DMS114 treated with DMSO at 0.1 percent for 48 hours (cell line): ENCODE measurements around the gene MYOG.

Experiments used
- DNase-seq: peaks from one replicate; lab custom pipeline; 2025; ENCODE audit not compliant: unreplicated experiment; lab: John Stamatoyannopoulos, UW

Gene MYOG

DNA sequence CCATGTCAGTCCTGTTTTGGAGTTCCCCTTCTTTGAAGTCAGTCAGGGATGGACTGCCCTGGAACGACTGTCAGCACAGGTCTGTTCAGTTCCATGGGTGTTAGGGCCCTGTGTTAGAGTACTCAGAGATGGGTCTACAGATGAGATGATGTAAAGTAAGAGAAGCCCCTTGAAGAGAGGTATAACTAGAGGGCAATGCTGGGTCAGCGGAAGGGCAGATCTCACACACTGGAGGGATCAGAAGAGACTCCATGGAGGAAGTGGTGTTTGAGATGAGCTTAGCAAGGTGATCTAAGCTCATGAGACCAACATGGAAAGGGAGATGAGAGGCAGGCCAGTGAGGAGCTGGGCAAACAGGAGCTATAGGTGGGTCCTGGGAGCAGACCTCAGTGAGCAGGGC is 51.9 kb downstream of the MYOG start:
- no peak for DNase-seq

DNA sequence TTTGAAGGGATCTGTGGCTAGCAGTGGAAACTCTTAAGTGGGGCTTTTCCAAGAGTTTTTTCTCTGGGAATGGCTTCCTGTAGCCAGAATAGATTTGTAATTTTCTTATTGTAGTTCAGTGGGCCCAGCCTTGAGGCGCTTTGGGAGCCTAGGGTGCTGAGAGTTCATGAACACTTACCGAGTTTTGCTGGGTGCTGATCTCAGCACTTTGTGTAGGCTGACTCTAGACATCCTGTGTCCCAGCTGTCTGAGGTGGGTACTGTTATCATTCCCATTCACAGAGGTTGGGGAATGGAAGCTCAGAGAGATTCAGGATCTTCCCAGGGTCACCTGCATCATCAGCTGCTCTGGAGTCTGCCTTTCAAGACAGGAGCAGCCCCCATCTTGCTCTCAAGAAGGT is 52.5 kb downstream of the MYOG start:
- no peak for DNase-seq
